K562 (cell line): ENCODE data around the gene TTC32. TPM values are rescaled to one million over a fixed set of nuclear protein-coding genes. Genes with fewer than 3 reads are reported as not detected.

Experiments used
- ATAC-seq: fragments of 200-7000 bp; cut with Tn5 transposase; 3 replicates; pipeline ENCODE4 v1.9.1; 2020; ENCODE audit warnings: moderate library complexity
- BruUV-seq: library from RNA; stranded (reverse); fragments of 400-500 nt; replicated peaks from 2 replicates; lab custom pipeline; 2021; lab: Mats Ljungman, UMichigan
- CTCF ChIA-PET: fragments of 300-600 bp; formaldehyde crosslinking; extraction: SDS; loops from one replicate; lab custom pipeline; 2021; ENCODE audit warnings: low intra/inter-chr PET ratio; lab: Yijun Ruan, JAX
- POLR2A ChIA-PET: fragments of 300-600, 350-650 bp; sonication (Branson Sonifier 250); formaldehyde crosslinking; extraction: SDS; loops from one replicate; lab custom pipeline; 2021; ENCODE audit warnings: antibody characterized with exemption, inconsistent platforms; lab: Yijun Ruan, JAX
- DNase-seq, 4 experiments: peaks; one replicate each; pipeline versions ENCODE4 v3.0.0 to v3.0.0-alpha.2; 2011 to 2018; ENCODE audit warnings: low spot score in 3 of 4, mixed read lengths in 3 of 4; ENCODE audit errors: extremely low read depth in 1 of 4
- FAIRE-seq: peaks from 2 replicates; lab custom pipeline; 2011; peaks lifted over from hg19 to GRCh38; lab: Jason Lieb, UNC
- H2AFZ ChIP-seq: 2 replicates; pipeline ENCODE4 v1.6.0; 2011; ENCODE audit warnings: low read depth, low read length, control low read depth, inconsistent platforms
- H3K27ac ChIP-seq: fragments of 200-600 bp; 3 replicates; pipeline ENCODE4 v1.8.0; 2011; ENCODE audit warnings: low read depth, mild to moderate bottlenecking, control low read depth, inconsistent platforms, low read length, moderate library complexity, mixed read lengths; ENCODE audit errors: extremely low read depth
- H3K27me3 ChIP-seq, 2 experiments: fragments of 300-600 bp in 1 of 2; 2 replicates in 1 of 2; 3 replicates in 1 of 2; pipeline versions ENCODE4 v1.6.0 to v1.8.0; 2011; ENCODE audit warnings: inconsistent platforms in 2 of 2, low read length in 2 of 2, mild to moderate bottlenecking in 1 of 2, mixed read lengths in 1 of 2, moderate library complexity in 1 of 2; ENCODE audit not compliant: control insufficient read depth in 2 of 2, insufficient read depth in 2 of 2
- H3K36me3 ChIP-seq: fragments of 300-600 bp; 3 replicates; pipeline ENCODE4 v1.8.0; 2011; ENCODE audit warnings: mild to moderate bottlenecking, low read length, inconsistent platforms; ENCODE audit not compliant: control insufficient read depth, insufficient read depth
- H3K4me1 ChIP-seq, 2 experiments: fragments of 200-600 bp in 1 of 2; replicated peaks in 1 of 2; 2 replicates in 1 of 2; 3 replicates in 1 of 2; pipeline versions ENCODE4 v1.5.1 to v1.8.0; 2011; ENCODE audit warnings: inconsistent platforms in 2 of 2, low read length in 2 of 2, mild to moderate bottlenecking in 1 of 2, mixed read lengths in 1 of 2, moderate library complexity in 1 of 2; ENCODE audit not compliant: control insufficient read depth in 2 of 2, insufficient read depth in 2 of 2
- H3K4me2 ChIP-seq: 2 replicates; pipeline ENCODE4 v1.6.1; 2011; ENCODE audit warnings: low read length, control low read depth, inconsistent platforms, mixed read lengths; ENCODE audit not compliant: insufficient read depth
- H3K4me3 ChIP-seq: fragments of 200-600 bp; sonication (generic), shearing (Covaris generic); 2 replicates; pipeline ENCODE4 v1.5.1; 2016; ENCODE audit warnings: control low read depth, inconsistent platforms
- H3K79me2 ChIP-seq: fragments of 200-600 bp; 3 replicates; pipeline ENCODE4 v1.8.0; 2011; ENCODE audit warnings: low read length, inconsistent platforms; ENCODE audit not compliant: control insufficient read depth, insufficient read depth
- H3K9ac ChIP-seq, 2 experiments: 2 replicates each; pipeline versions ENCODE4 v1.6.0 to v1.6.1; 2011; ENCODE audit warnings: low read depth in 2 of 2, low read length in 2 of 2, control low read depth in 1 of 2, inconsistent platforms in 1 of 2, mild to moderate bottlenecking in 1 of 2, mixed read lengths in 1 of 2; ENCODE audit not compliant: insufficient read depth in 1 of 2
- H3K9me1 ChIP-seq: one replicate; pipeline ENCODE4 v1.6.0; 2011; ENCODE audit warnings: inconsistent platforms, mild to moderate bottlenecking, low read length, moderate library complexity; ENCODE audit not compliant: control insufficient read depth, insufficient read depth
- H3K9me3 ChIP-seq: replicated peaks from 2 replicates; pipeline ENCODE4 v1.5.1; 2011; ENCODE audit warnings: low read depth, low read length, inconsistent platforms; ENCODE audit not compliant: control insufficient read depth, insufficient read depth
- H4K20me1 ChIP-seq: replicated peaks from 2 replicates; pipeline ENCODE4 v1.6.1; 2011; ENCODE audit warnings: low read length, inconsistent platforms, mixed read lengths; ENCODE audit not compliant: control insufficient read depth, insufficient read depth
- FIP1L1 ChIP-seq: fragments of 200-400 bp; formaldehyde crosslinking; IDR thresholded peaks from 2 replicates; pipeline ENCODE4 v1.6.1; 2018; ENCODE audit warnings: mild to moderate bottlenecking, low read depth, low read length; ENCODE audit not compliant: poor library complexity, severe bottlenecking
- GATAD2A ChIP-seq: fragments of 450-650 bp; IDR thresholded peaks from 2 replicates; pipeline ENCODE4 v1.6.1; 2017
- HDAC8 ChIP-seq: fragments of 450-650 bp; IDR thresholded peaks from 2 replicates; pipeline ENCODE4 v1.6.1; 2016; ENCODE audit warnings: mild to moderate bottlenecking, missing genetic modification characterization, moderate library complexity, missing compliant biosample characterization
- HOXB6 ChIP-seq: fragments of 250-450 bp; sonication (Bioruptor Pico); IDR thresholded peaks from 2 replicates; pipeline ENCODE4 v1.5.1; 2022; ENCODE audit warnings: mild to moderate bottlenecking, borderline replicate concordance
- NCOA4 ChIP-seq: fragments of 450-650 bp; IDR thresholded peaks from 2 replicates; pipeline ENCODE4 v1.6.1; 2018; ENCODE audit warnings: mild to moderate bottlenecking; ENCODE audit not compliant: partially characterized antibody
- TAF9B ChIP-seq: fragments of 450-650 bp; IDR thresholded peaks from 2 replicates; pipeline ENCODE4 v1.6.1; 2018; ENCODE audit warnings: mild to moderate bottlenecking; ENCODE audit not compliant: partially characterized antibody
- USF1 ChIP-seq: sonication (generic); formaldehyde crosslinking; IDR thresholded peaks from 2 replicates; pipeline ENCODE4 v1.9.0; 2022; ENCODE audit warnings: mild to moderate bottlenecking, missing genetic modification reagents
- ZFP36 ChIP-seq: fragments of 150-350 bp; IDR thresholded peaks from 2 replicates; pipeline ENCODE4 v1.6.1; 2018; ENCODE audit warnings: low read length, low read depth; ENCODE audit not compliant: partially characterized antibody
- ZNF395 ChIP-seq: fragments of 200-800 bp; sonication (Bioruptor generic); IDR thresholded peaks from 2 replicates; pipeline ENCODE4 v1.6.1; 2017; ENCODE audit warnings: missing genetic modification characterization, missing compliant biosample characterization
- ZSCAN32 ChIP-seq: fragments of 450-650 bp; formaldehyde crosslinking; IDR thresholded peaks from 2 replicates; pipeline ENCODE4 v1.4.0; 2020; ENCODE audit warnings: mild to moderate bottlenecking, moderate library complexity
- WGBS: fragments of 100-300 bp; shearing (Covaris generic); methylation state at CpG from one replicate; pipeline ENCODE4 v1.1.6; 2016; ENCODE audit warnings: low coverage, mixed read lengths; ENCODE audit not compliant: insufficient coverage; ENCODE audit errors: missing lambda C conversion rate; 5-methylcytosine and 5-hydroxymethylcytosine counted together
- in situ Hi-C: fragments of 300-500 bp; cut with MboI; formaldehyde crosslinking; loops from 4 replicates; pipeline ENCODE4 v1.15.0; 2018; ENCODE audit warnings: inconsistent platforms, mixed read lengths
- intact Hi-C: fragments of 100-400 bp; cut with micrococcal nuclease; formaldehyde crosslinking; loops from 2 replicates; pipeline ENCODE4 v1.14.2; 2022
- polyA plus RNA-seq, 8 experiments: library from polyadenylated mRNA; depleted of rRNA in 4 of 8; stranded (reverse) in 5 of 8; unstranded in 3 of 8; fragments of >200 nt; fragmentation: Nextera tagmentation in 2 of 8; fragmentation: Illumina TruSeq in 1 of 8; extraction: Ambion mirVana in 2 of 8; extraction: Trizol in 1 of 8; gene quantifications; 2 replicates each; pipeline versions ENCODE4 v1.2.1 to v1.2.3, GENCODE V29; 2011 to 2014; ENCODE audit warnings: inconsistent platforms in 1 of 8, missing spikeins in 1 of 8
- total RNA-seq, 7 experiments: library from RNA; depleted of rRNA in 6 of 7; stranded (reverse); fragments of >200 nt in 6 of 7; fragmentation: Illumina TruSeq in 2 of 7; extraction: Trizol in 2 of 7; gene quantifications; 2 replicates each; pipeline versions ENCODE4 v1.2.1 to v1.2.3, GENCODE V29; 2011 to 2021; ENCODE audit warnings: low replicate concordance in 1 of 7
- TF ChIP-seq, protein P1 (sequence below), 2 experiments: fragments of 450-650 bp in 1 of 2; sonication (generic) in 1 of 2; formaldehyde crosslinking in 1 of 2; IDR thresholded peaks; 2 replicates each; pipeline versions ENCODE4 v1.7.1 to v1.9.0; 2016 to 2022; ENCODE audit warnings: inconsistent platforms in 1 of 2, mild to moderate bottlenecking in 1 of 2, missing genetic modification reagents in 1 of 2

The TTC32 gene
- total and polyA plus RNA-seq, 9 of the 15 experiments (the other 6 are each of a cell fraction or from before 2014, with no cell fraction given): 27.6 to 71.4 (median 52.6) TPM

DNA sequence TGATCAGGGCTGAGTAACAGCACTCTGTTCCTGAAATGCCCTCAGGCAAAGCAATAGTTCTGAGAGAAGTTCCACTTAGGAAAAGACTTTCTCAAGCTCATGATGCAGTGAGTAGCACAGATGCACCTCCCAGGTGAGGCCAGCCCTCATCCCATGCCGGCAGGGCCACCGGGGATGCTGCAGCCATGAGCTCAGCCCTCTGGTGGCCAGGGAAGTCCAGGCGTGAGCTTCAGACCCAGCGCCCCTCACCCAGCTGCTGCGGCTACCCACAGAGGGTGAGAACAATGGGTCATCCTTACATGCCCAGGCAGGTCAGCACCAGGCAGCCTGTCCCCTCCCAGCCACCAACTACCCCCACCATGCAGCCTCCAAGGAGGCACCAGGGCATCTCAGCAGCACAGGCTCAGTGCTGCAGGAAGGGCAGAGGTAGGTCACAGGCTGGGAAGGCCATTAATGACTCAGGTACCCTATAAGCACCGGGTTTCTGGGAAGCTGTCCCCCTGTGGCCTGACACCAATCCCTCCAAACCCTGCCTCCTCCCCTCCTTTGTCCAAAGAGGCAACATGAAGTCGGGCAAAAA, 50.6 kb downstream of the TTC32 start:
- Histone ChIP-seq H2AFZ (no peak overlapping the region), H3K4me1 (no peaks in the 10 kb centered on the region), H3K9me3 (no peaks in the 10 kb centered on the region), H3K4me3 (no peak overlapping the region), H3K27me3 (peaks cover 14 to 75% of the 10 kb centered on the region in 2 experiments), H3K9ac (no peak overlapping the region), H4K20me1 (no peaks in the 10 kb centered on the region), H3K79me2 (no peaks in the 10 kb centered on the region), H3K4me2 (no peak overlapping the region), H3K9me1 (no peaks in the 10 kb centered on the region), H3K36me3 (no peaks in the 10 kb centered on the region), H3K27ac (no peak overlapping the region)
- DNase-seq (no peak), FAIRE-seq (no peak), ATAC-seq (peak; percentile 56)
- CTCF ChIA-PET: no interaction called here
- WGBS: 0% methylated on average over 4 of the region's 7 CpGs
- in situ Hi-C loops: loop anchor here (25.0 kb wide), 1 partner anchor 1089 kb away; no protein-coding TSS in a partner anchor
- POLR2A ChIA-PET: no interaction called here
- no TSS peak for BruUV-seq
- intact Hi-C loops: no loop called here
- TF ChIP-seq GATAD2A (no peak), FIP1L1 (no peak), ZNF395 (CRISPR knock-in tag) (no peak), TAF9B (no peak), ZFP36 (no peak), ZSCAN32 (CRISPR knock-in tag) (no peak), HDAC8 (tag) (no peak), HOXB6 (CRISPR knock-in tag) (no peak), NCOA4 (no peak), USF1 (CRISPR knock-in tag) (no peak)
- TF ChIP-seq, protein P1, sequence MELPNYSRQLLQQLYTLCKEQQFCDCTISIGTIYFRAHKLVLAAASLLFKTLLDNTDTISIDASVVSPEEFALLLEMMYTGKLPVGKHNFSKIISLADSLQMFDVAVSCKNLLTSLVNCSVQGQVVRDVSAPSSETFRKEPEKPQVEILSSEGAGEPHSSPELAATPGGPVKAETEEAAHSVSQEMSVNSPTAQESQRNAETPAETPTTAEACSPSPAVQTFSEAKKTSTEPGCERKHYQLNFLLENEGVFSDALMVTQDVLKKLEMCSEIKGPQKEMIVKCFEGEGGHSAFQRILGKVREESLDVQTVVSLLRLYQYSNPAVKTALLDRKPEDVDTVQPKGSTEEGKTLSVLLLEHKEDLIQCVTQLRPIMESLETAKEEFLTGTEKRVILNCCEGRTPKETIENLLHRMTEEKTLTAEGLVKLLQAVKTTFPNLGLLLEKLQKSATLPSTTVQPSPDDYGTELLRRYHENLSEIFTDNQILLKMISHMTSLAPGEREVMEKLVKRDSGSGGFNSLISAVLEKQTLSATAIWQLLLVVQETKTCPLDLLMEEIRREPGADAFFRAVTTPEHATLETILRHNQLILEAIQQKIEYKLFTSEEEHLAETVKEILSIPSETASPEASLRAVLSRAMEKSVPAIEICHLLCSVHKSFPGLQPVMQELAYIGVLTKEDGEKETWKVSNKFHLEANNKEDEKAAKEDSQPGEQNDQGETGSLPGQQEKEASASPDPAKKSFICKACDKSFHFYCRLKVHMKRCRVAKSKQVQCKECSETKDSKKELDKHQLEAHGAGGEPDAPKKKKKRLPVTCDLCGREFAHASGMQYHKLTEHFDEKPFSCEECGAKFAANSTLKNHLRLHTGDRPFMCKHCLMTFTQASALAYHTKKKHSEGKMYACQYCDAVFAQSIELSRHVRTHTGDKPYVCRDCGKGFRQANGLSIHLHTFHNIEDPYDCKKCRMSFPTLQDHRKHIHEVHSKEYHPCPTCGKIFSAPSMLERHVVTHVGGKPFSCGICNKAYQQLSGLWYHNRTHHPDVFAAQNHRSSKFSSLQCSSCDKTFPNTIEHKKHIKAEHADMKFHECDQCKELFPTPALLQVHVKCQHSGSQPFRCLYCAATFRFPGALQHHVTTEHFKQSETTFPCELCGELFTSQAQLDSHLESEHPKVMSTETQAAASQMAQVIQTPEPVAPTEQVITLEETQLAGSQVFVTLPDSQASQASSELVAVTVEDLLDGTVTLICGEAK (IDR thresholded peaks at IDR 0.05): no peak
- TF ChIP-seq, protein P1 (CRISPR knock-in tag; IDR thresholded peaks at IDR 0.05): no peak
